Activated naive CD8-positive, alpha-beta T cell treated with anti-CD3 and anti-CD28 coated beads, Interleukin-2, amount 50 U/mL, for 16 hours (primary cell): ENCODE measurements around the gene JPH3.

ENCODE experiments used
- DNase-seq: peaks from one replicate; pipeline ENCODE4 v3.0.0-alpha.2; 2020; ENCODE audit warnings: low read depth, low spot score

The JPH3 gene

DNA sequence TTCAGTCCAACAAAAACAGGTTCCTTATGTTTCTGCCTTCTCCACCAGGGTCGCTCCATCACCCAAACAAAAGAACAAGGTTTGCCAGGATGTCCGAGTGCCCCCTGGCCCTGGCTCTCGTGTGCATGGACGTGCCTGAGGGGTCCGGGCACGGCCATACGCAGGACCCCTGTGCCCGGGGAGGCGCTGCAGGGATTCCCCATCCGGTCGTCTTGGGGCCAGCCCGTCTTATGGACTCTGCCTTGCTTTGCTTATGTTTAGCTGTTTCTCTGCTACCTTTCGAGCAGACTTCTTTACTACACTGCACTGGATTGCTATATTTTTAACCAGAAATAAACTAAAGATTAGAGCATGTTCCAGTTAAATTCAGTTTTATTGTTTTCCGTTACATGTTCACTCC lies 95.5 kb downstream of the JPH3 start:
- no peak for DNase-seq

DNA sequence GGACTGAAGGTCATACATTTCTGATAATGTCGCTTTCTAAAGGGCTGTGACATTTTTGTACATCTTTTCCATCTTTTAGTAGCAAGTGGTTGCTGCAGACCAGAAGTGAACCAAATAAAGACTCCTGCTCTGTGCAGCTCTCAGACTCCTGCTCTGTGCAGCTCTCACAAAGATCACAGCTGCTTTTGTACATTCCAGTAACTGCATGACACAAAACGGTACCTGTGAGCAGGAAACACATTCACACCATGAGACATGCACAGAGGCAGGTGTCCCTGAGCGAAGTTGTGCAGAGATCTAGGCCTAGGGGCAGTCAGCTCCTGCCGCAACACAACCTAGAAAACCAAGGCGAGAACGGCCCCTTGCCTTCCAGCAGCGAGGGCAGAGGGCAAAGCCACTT lies 95.9 kb downstream of the JPH3 start:
- no peak for DNase-seq

DNA sequence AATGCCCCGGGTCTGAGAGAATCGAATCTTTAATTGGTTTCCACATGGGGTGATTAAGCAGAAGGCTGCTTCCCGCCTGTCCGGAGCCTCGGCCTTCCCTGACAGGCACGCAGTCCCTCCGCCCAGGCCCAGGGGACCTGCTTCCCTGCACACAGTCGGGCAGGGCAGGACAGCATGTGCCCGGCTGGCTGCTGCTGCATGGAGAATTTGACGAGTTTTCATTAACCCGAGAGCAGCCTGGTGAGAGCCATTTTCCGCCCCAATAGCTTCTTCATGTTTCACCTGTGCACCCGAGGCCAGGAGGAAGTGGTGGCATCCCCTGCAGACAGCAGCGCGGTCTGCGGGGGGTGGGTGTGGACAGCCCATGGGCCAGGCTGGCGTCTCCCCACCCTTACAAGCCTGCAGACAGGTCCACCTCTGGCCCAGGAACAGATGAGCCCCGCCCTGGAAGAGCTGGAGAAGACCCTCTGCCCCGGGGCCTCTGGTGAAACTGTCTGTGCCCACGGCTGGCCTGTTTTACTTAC lies 96.4 kb downstream of the JPH3 start:
- no peak for DNase-seq

DNA sequence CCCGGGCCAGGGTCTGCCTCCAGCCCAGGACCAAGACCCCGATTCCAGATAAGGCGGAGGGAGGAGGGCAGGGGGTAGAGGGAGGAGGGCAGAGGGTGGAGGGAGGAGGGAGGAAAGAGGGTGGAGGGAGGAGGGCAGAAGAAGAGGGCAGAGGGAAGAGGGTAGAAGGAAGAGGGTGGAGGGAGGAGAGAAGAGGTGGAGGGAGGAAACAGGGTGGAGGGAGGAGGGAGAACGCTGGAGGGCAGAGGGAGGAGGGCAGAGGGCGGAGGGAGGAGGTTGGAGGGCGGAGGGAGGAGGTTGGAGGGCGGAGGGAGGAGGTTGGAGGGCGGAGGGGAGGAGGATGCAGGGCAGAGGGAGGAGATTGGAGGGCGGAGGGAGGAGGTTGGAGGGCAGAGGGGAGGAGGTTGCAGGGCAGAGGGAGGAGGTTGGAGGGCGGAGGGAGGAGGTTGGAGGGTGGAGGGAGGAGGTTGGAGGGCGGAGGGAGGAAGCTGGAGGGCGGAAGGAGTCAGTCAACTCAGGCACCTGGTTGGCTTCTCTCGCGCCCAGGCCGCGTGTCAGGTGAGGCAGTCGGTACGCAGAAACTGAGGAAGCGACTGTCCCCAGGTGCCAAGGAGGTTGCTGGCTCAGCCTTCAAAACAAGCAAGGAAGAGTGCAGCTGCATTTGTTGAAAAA lies 98.2 kb downstream of the JPH3 start:
- no peak for DNase-seq

DNA sequence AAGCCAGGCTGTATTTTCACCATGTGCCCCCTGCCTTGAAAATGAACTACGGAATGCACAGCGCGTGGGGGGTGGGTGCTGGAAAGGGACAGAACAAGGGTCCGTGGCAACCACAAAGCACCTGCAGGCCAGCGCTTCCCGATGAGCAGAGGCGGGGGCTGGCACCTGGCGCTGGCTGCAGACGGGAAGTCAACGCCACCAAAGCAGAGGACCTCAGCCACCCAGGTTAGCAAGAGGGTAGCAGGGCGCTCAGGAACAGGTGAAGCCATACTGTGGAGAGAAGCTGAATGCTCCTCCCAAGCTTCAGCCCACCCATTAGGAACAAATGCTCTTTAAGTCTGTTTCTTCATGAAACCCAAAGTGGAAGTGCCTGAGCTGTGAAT lies 98.8 kb downstream of the JPH3 start:
- DNase-seq = no peak

DNA sequence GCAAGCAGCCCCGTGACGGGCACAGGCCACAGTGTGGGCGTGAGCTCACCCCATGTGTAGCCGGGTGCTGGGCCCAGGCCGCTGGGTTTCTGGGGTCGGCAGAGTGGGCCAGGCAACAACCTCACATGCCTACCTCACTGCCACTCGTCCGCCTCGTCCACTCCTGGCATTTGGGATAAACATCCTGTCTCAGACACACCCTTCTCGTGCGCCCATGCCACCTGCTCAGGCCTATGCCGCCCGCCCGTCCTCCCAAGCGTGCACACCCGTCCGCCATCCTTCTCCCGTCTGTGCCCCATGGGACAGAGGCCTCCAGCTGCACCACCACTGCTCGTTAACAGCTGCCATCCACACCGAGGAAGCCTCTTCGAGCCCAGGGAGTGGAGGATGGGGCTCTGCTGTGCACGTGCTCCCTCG lies 99.2 kb downstream of the JPH3 start:
- DNase-seq = no peak

DNA sequence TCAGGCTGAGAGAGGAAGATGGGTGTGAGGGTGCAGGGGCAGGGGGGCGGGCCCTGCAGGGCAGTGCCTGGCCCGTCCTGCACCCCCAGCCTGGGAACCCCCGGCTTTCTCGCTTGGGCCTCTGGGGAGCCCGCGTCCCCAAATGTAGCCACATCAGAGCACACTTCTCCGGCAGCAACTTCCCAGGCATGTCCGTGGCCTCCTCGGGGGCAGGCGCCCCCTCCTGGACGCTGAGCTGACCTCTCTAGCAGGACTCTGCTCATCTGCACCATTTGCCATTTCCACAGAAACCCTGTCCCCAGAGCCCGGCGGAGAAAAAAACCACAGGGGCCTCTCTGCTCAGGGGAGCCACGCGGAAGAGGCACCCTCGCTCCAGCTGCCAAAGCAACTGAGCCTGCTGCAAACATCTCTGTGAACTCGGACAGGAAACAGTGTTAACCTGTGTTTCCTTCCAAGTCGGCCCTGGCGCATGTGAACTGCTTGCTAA lies 100.1 kb downstream of the JPH3 start:
- DNase-seq = no peak

DNA sequence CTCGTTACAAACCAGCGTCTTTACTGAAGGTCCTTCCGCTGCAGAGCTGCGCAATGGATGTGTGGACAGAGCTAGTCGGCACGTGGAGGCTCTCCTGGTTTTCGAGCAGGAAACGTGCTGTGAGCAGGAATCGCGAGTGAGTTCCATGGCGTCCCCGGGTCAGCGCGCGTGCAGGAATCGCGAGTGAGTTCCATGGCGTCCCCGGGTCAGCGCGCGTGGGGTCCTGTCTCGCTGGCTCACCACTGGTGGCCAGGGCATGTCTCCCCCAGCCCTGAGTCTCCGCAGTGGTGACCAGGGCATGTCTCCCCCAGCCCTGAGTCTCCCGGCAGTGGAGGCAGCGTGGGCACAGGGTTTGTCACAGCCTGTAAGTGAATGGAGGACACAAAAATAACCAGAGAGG lies 100.8 kb downstream of the JPH3 start:
- no peak for DNase-seq

DNA sequence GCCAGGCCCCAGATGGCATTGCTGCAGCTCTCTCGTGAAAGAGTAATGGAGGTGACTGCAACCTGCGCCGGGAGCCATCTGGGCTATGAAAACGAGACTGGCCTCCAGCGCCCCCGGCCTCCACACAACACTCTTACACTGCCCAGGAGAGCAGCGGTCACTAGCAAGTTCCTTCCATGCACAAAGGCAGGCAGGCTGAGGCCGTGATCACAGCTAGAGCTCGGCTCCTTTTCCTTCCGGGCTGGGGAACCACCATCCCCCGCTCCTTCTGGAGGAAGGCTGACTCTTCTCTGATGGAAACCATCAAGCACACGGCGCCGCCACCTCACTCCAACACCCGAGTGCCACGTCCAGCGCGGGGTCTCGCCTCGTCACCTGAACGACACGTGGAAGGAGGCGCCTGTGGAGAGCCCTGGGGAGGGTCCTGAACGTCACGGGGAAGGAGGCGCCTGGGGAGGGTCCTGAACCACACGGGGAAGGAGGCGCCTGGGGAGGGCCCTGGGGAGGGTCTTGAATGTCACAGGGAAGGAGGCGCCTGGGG lies 101.6 kb downstream of the JPH3 start:
- DNase-seq = no peak

DNA sequence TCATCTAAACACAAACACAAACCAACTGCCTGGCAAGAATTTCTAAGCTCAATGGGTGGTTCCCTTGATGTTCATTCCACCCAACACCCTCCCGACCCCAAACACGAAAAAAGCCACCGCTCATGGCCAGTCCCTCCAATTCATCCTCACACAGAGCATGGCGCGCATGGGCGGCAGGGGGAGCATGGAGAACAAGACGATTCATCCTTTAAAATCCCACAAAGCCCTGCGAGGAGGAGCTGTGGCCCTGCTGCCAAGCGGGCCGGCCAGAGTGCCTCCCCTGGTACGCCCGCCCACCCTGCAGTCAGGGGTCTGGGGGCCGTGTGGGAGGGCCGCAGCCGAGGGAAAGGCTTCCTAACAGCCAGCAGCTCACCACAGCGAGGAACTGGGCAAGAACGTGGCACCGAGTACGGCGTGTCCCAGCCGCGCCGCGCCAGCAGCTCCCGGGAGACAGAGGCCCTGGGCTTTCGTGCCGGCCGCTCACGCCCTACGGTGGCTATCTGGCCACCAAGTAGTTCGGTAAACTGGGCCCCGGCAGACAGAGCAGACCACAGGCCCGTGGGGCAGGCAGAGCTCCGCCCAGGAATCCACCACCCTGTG lies 102.5 kb downstream of the JPH3 start:
- DNase-seq = no peak

DNA sequence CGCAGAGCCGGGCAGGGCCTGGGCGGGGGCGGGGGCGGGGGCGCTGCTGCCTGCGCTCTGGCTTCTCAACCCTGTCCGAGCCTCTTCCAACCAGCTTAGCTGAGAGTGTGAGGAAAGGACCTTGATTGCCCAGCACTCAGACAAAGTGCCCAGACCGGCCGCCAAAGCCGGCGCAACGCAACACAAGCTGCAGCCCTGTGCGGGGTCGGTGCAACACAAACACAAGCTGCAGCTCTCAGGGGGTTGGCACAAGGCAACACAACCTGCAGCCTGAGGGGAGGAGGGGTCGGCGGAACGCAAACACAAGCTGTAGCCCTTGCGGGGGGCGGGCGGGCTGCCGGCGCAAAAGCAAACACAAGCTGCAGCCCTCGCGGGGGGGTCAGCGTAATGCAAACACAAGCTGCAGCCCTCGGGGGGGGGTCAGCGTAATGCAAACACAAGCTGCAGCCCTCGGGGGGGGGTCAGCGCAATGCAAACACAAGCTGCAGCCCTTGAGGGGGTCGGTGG lies 103.5 kb downstream of the JPH3 start:
- DNase-seq = no peak

DNA sequence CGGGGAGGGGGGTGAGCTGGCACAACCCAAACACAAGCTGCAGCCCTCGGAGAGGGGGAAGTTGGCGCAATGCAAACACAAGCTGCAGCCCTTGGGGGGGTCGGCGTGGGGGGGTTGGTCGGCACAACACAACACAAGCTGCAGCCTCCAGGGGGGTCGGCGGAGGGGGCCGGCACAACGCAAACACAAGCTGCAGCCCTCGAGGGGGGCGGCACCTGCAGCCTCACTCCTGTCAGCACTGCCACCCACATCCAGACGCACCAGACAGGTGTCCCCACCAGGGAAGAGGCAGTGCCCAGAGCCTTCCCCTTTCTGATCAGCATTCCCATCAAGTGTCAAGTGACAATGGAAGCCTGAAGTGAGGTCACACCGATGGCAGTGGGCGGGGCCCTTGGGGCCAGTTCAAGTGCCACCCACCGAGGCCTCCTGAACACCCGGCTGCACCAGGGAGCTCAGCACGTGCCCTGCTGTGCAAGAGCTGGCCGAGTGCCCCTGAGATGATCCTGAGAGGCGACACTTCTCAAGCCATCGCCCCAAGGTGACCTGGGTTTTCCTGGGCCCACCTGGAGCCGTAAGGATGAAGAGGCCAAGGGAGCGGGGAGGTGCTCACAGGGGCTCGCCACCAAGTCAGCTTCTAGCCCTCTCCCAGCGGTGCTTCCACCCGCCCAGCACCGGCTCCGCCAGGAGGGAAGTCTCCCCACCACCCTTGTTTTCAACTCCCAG lies 104.1 kb downstream of the JPH3 start:
- DNase-seq = no peak

DNA sequence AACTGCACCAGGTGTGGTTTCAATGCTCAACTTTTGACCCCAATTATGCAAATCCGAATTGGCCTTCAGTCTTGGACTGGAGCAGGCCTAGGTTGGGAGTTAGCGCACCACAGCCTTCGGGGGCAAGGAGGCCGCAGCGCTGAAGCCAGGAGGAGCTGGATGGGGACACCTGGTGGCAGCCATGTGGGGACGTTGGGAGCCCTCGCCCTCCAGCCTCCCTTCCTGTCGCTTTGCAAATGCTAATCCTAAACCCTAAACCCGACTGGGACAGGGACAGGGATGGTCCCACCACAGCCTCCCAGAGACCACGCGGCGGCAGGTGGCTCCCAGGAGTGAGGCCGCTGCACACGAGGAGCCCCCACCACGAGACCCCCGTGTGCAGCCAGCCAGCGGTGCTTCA lies 104.8 kb downstream of the JPH3 start:
- DNase-seq = no peak

DNA sequence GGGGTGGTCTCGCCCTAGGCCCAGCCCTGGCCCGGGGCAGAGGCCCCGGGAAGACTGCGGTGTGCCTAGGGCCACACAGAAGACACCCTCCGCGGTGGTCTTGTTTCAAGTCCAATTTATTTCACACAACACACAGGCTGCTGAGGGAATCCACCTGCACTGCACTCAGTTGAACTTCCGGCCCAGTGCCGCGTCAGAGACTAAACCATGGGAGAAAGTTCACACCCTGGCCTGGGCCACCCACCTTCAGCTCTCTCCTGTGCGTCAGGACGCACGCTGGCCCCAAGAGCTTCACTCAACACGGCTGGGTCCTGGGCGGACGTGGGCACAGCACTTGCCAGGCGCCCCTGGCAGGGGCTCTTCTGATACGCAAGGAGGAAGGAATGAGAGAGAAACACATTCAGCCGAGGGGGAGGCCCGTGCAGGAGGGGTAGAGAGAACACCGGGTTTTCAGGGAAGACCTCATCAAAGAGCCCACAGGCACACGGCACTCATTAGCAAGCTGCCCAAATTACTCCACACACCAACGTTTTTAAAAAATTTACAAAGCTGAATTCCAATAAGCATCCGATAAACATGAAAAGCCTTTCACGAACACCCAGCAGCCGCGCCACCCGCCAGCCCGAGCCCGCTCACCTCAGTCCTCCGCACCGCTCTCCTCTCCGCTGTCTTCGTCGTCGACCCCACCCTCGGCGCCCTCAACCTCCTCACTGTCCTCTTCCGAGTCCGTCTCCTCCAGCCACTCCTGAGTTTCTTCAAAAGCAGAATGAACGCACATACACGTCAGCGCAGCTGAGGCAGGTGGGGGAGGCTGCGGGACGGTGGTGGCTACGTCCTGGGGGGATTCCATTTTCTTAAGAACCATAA lies 105.6 kb downstream of the JPH3 start:
- DNase-seq = no peak

DNA sequence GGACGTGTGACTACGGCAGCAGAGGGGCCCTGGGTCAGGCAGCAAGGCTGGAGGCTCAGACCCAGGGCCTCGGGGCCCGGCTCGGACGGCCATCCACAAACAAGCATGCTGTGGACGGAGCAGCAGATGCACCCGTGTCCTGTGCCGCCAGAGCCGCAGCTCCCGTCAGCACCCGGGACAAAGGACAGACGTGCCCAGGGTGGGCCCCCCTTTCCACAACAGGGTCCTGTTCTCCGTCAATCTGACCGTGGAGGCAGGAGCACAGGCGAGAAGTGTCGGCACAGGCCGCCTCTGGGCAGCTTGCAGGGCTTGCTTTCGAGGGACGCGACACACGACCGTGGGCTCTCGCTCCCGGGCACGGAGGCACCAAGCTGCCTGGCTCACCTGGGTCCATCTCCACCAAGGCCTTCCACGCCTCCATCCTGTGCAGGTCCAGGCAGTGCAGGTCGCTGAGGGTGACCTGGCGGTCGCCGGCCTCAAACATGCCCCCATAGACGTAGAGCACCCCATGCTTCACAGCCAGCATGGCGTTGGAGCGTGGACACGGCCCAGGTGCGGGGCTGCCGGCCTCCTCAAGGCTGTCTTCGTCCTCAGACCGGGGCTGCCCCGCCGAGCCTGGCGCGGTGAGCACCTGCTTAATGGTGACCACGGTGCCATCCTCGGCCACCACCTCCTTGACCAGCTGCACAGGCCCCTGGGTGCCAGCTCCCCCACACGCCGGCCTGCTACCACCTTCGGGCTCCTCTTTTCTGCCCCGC lies 106.8 kb downstream of the JPH3 start:
- DNase-seq = no peak

DNA sequence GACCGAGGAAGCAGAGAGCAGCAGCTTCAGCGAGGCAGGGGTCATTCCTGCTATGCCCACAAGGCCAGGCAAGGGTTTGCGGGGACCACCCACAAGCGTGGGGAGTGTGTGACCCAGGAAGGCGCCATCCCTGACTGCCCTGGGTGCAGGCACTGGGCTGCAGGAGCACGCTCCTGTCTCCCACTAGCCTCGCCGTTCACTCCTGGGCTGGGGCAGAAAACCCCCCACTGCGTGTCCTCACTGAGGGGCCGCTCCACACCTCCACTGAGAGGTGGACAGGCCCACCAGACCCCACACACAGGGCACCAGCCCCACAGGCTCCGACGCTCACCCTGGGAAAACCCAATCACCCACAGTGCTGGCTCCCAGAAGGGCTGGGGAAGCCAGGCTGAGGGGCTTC lies 107.4 kb downstream of the JPH3 start:
- no peak for DNase-seq

DNA sequence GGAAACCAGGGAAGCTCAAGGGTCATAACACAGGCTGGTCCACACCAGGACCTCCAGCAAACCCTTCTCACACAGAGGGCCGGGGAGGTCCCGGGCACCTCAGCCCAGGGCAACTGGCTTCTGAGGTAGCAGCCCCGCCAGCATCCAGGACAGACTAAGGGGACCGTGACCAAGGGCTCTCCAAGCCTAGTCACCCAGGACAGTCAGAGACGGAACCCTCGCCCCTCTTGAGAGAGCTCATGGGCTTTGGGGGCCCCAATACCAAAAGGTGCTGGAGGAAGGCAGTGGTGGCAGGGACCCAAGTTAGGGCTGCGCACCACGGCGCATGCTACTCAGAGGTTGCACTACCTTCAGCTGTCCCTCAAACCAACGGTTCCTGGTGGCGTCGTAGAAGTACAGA lies 108.6 kb downstream of the JPH3 start:
- DNase-seq = no peak

DNA sequence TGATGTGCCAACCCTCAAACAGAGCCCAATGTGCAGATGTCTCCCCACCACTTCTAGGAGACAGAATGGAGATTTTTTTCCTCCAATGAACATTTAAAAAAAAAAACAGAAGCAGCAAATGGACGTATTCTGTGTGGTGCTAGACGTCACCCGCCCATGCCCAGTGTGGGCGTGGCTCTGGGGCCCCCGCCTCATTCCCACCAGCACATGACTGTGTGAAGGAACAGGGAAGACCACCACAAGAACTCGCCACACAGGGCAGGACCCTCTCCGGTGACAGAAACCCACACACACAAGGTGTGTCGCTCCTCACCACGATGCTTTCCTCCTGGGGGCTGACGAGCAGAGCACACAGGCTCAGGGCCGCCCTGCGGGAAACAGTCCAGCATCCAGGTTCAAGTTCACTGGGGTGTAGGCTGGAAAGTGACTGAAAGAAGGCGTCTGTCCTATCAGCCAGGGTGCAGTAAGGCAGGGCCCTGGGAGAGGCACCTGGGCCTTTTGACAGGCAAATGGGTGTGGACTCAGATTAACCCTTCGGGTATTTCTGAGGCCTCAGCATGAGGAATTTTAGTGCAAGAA lies 110.0 kb downstream of the JPH3 start:
- DNase-seq = no peak

DNA sequence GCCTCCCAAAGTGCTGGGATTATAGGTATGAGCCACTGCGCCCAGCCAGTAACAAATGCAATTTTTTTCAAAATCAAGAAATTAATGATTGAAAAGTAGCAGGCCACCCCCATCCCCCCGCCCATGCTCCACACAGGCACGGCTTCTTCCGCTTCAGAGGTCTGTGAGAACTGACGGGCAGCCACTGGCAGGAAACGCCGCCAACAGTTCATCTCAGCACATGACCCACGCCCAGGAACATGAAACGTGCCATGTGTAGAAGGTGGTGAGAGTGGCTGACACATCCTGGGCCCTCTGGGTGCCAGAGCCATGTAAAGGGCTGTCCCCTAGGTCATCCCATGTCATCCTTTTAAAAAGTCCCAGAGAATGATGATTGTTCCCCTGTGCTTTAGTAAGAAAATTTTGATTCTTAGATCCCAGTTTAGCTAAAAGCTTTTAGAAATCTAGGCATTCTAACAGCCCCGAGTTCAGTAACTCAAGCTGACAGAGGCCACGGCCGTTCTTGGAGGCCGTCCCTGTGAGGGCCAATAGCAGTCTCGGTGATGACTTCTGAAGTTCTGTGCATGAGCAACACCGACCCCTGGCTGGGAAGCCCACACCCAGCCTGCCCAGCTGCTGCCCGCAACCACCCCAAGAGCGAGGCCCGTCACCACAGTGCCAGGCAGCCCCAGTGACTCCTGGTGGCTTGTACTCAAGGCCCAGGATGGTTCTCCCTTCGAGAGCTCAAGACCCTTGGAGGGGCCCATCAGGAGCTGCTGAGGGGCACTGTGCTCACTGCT lies 111.3 kb downstream of the JPH3 start:
- no peak for DNase-seq
